Fibroblast of villous mesenchyme (primary cell): ENCODE results near the gene SLC39A11. TPM values are rescaled to one million over a fixed set of nuclear protein-coding genes. Genes with fewer than 3 reads are reported as not detected.
A peak's percentile ranks its signal among the peaks of the same experiment; 100 is the strongest.

Experiments
- DNase-seq: peaks from one replicate; pipeline ENCODE4 v3.0.0-alpha.2; 2010; ENCODE audit warnings: low read depth
- H3K4me3 ChIP-seq: 2 replicates; pipeline ENCODE4 v1.5.1; 2011; ENCODE audit warnings: low read depth, mild to moderate bottlenecking, low read length
- total RNA-seq: library from RNA; depleted of rRNA; stranded (reverse); fragments of >200 nt; gene quantifications from 2 replicates; pipeline ENCODE4 v1.2.3, GENCODE V29; 2012
- TF ChIP-seq, protein P1 (sequence below): IDR thresholded peaks from 2 replicates; pipeline ENCODE4 v1.5.1; 2012; ENCODE audit warnings: low read depth, mild to moderate bottlenecking, low read length; ENCODE audit not compliant: insufficient read depth

SLC39A11 gene
- total RNA-seq, 1 donor, result 16.0 TPM

DNA sequence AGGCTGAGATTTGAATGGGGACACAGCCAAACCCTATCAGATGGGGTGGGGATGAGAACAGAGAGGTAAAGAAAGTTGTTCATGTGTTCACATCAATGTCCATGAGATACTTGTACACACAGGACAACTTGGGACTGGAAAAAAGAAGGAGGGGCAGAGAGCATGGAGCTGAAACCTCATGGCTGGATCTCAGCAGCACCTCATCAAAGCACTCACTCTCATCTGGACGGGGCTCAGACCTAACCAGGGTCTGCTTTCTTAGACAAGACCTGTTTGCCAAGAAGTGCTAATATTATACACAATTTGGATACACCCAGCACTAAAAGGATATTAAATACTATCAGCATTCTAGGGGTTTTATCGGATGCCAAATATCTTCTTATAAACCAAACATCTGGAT, 399.8 kb downstream of the SLC39A11 start:
- H3K4me3 ChIP-seq, result no peak overlapping the region
- DNase-seq, result no peak
- TF ChIP-seq, protein P1, sequence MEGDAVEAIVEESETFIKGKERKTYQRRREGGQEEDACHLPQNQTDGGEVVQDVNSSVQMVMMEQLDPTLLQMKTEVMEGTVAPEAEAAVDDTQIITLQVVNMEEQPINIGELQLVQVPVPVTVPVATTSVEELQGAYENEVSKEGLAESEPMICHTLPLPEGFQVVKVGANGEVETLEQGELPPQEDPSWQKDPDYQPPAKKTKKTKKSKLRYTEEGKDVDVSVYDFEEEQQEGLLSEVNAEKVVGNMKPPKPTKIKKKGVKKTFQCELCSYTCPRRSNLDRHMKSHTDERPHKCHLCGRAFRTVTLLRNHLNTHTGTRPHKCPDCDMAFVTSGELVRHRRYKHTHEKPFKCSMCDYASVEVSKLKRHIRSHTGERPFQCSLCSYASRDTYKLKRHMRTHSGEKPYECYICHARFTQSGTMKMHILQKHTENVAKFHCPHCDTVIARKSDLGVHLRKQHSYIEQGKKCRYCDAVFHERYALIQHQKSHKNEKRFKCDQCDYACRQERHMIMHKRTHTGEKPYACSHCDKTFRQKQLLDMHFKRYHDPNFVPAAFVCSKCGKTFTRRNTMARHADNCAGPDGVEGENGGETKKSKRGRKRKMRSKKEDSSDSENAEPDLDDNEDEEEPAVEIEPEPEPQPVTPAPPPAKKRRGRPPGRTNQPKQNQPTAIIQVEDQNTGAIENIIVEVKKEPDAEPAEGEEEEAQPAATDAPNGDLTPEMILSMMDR, result no peak

DNA sequence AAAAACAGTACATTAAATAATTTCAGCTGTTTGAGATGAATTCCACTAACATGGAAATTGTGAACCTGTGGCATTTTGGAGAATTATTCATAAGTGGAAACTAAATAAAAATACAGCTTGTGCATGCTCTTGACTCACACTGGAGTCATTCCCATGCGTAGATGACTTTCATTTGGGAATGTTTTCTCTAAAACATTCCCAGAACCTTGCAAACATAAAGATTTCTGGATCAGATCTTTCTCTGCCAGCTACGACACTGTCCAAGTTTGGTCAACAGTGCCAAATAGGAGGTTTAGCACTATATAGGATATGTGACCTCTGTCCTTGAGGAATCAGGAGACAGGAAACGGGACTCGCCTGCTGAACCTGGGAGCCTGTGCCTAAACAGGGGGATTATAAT, 400.9 kb downstream of the SLC39A11 start:
- DNase-seq, result peak; percentile 69
- TF ChIP-seq, protein P1, result no peak

DNA sequence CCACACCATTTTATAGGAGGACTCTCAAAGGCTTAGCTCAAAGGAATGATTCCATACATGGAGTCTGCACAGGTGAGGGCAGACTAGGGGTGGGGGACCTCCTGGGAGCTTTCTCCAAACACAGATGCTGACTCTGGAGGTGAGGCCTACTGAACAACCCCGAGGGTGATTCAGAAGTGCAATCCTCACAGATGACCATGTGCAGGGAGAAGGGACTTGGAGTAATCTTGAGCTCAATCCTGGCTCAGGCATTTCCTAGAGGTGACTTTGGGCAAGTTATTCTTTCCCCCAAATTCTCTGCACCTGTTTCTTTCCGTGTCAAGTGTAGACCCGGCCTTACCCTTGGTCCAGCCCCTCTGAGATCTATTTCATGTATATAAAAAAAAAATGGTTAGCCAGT, 401.5 kb downstream of the SLC39A11 start:
- TF ChIP-seq, protein P1, result no peak
- no peak overlapping the region for H3K4me3 ChIP-seq
- no peak for DNase-seq

More for the DNA sequence above, 400.9 kb downstream of the SLC39A11 start:
- no peak overlapping the region for H3K4me3 ChIP-seq

DNA sequence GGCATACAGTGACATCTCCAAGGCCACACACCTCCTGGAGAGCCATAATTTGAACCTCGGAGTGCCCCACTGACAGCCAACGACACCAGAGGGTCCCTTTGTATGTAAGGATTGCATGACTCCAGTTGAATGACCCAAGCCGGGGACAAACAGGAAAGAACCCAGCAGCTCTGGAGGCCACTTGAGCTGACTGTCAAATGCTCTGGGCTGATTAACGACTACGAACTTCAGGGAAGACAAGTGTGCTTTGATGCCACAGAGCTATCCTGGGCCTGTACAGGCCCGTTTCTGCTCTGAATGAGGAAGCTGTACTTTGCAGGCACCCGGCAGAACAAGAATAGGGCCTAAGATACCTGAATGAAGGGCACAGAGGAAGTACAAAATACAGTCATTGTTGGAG, 404.6 kb downstream of the SLC39A11 start:
- TF ChIP-seq, protein P1, result no peak
- H3K4me3 ChIP-seq, result no peak overlapping the region
- DNase-seq, result no peak

DNA sequence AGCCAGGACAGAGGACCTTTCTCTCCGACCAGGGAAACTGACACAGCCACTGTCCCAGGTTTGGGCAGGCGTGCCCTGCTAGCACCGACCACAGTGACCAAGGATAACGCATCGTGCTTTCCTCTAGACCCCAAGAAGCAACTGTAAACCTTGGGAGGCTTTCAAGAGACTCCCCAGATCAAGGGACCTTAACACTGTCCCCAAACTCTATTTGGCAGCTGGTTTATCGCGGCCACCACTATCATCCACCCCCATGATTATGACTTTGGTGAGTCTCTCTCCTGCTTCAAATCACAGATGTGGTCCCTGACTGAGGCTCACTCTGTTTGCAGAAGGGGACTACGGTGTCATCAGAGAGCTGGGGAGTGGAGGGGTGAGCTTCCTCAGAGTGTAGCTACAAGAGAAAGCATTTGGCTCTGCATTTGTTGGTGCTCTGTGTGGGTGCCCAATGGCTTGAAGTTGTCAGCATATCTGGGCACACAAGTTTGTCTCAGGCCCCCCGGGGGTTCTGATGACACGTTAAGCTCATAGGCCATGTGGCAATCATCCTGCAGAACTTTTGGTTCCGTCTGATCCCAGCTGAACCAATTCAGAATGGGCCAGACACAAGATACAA, 408.0 kb downstream of the SLC39A11 start:
- TF ChIP-seq, protein P1, result no peak
- no peak overlapping the region for H3K4me3 ChIP-seq
- no peak for DNase-seq

DNA sequence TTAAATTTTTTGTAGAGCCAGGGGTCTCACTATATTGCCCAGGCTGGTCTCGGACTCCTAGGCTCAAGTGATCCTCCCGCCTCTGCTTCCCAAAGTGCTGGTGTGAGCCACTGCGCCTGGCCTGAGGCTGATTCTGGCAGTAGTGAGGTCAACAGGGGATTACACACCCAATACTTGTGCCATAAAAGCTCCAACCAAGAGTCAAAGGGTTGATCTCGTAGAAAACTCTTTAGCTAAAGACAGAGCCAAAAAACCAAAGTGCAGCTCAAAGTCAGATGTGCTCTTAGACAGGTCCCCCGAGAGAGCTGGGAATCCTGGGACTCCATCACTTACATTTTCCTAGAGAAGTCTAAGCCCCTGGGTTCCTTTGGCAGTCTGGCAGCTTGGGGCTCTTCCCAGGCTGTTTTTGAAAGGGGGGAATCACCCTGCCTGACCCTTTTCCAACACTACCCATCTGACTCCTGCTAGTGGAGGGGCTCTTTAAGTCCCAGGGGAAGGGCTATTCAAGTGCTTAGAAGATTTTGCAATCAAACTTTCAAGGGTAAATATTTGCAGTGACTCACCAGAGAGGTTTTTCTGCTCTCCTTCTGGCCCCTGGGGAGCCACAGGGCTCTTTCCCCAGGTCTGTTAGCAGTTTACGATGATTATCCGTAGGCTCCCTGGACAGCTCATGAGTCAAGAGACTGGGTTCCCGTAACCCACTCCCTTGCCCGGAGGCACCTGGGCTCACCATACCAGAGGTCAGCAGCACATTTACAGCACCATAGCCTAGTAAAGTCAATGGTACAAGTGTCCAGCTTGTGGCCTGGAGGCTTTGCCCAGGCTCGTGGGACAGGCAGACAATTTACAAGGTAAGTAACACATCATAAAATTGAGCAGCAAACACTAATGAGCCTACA, 408.7 kb downstream of the SLC39A11 start:
- H3K4me3 ChIP-seq, result no peak overlapping the region
- TF ChIP-seq, protein P1, result no peak
- DNase-seq, result peak; percentile 98
